ENCODE results near the gene SSC5D.

The SSC5D gene

GRCh38 chr19:55466241-55466614 is 22.0 kb upstream of the SSC5D start:
- no peak overlapping the region for H3K4me3 ChIP-seq (ENCODE audit: low read depth, low read length)
- TF ChIP-seq, protein P1, sequence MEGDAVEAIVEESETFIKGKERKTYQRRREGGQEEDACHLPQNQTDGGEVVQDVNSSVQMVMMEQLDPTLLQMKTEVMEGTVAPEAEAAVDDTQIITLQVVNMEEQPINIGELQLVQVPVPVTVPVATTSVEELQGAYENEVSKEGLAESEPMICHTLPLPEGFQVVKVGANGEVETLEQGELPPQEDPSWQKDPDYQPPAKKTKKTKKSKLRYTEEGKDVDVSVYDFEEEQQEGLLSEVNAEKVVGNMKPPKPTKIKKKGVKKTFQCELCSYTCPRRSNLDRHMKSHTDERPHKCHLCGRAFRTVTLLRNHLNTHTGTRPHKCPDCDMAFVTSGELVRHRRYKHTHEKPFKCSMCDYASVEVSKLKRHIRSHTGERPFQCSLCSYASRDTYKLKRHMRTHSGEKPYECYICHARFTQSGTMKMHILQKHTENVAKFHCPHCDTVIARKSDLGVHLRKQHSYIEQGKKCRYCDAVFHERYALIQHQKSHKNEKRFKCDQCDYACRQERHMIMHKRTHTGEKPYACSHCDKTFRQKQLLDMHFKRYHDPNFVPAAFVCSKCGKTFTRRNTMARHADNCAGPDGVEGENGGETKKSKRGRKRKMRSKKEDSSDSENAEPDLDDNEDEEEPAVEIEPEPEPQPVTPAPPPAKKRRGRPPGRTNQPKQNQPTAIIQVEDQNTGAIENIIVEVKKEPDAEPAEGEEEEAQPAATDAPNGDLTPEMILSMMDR (IDR thresholded peaks at IDR 0.05; ENCODE audit: low read depth, low read length, missing control alignments) = no peak

DNA sequence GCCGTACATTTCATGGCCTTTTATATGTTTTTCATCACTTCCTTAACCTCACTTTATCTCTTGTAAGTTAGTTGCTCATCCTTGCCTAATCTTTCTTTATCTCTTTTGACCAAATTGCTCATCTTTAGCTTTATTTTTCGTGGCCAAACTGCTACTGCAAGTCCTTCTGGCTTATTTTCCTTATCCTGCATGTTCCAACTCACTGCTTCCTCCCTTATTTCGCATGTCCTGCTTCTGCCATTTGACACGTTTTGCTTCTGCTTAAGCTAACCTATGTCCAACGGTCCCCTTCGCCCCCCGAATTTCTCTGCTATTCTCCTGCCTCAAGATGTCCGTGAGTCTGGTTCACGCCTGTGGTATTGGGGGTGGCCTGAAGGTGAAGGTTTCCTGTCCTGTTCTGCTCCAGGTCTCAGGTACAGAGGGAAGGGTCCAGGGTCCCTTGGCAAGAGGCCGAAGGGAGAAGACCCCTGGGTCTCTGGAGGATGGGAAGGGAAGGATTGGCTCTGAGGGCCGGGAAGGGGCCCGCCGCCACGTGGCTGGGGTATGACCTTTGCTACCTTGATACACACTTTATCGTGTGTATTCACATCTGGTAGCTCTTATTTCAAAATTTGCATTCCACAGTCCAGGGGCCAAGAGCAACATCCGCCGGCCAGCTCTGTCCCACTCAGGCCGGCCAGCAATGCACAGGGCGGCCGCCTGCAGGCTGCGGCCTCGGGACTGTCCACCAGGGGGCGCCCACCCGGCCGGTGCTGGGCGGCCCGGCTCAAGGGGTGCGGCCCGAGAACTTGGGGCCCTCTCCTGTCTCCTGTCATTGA is 20.8 kb upstream of the SSC5D start:
- DNase-seq (ENCODE audit: low read depth) = no peak
- no peak overlapping the region for H3K4me3 ChIP-seq (ENCODE audit: low read depth, low read length)
- TF ChIP-seq, protein P1 (IDR thresholded peaks at IDR 0.05; ENCODE audit: low read depth, low read length, missing control alignments) = peak; percentile 86

More at GRCh38 chr19:55466241-55466614, 22.0 kb upstream of the SSC5D start:
- no peak for DNase-seq (ENCODE audit: low read depth)

- no peak overlapping the region for H3K4me3 ChIP-seq (ENCODE audit: low read depth, low read length)
- TF ChIP-seq, protein P1 (IDR thresholded peaks at IDR 0.05; ENCODE audit: low read depth, low read length, missing control alignments) = no peak
- DNase-seq (ENCODE audit: low read depth) = no peak
Measured at GRCh38 chr19:55468054-55468393, 20.2 kb upstream of the SSC5D start.

DNA sequence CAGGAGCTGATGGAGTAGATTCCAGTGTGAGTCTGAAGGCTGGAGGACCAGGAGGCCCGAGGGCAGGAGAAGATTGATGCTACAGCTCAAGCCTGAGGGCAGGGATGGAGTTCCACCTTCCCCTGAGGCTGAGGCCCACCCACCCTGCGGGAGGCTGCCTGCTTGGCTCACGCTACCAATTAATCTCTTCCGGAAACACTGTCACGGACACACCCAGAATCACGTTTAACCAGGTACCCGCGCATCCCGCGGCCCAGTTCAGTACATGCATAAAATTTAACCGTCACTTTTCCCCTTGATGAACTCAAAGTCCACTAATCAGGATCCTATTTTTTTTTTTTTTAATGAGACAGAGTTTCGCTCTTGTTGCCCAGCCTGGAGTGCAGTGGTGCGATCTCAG is 17.0 kb upstream of the SSC5D start:
- DNase-seq (ENCODE audit: low read depth) = no peak
- TF ChIP-seq, protein P1 (IDR thresholded peaks at IDR 0.05; ENCODE audit: low read depth, low read length, missing control alignments) = no peak
- no peak overlapping the region for H3K4me3 ChIP-seq (ENCODE audit: low read depth, low read length)

- DNase-seq (ENCODE audit: low read depth) = no peak
- TF ChIP-seq, protein P1 (IDR thresholded peaks at IDR 0.05; ENCODE audit: low read depth, low read length, missing control alignments) = no peak
- no peak overlapping the region for H3K4me3 ChIP-seq (ENCODE audit: low read depth, low read length)
Measured at GRCh38 chr19:55472463-55472862, 15.8 kb upstream of the SSC5D start.

DNA sequence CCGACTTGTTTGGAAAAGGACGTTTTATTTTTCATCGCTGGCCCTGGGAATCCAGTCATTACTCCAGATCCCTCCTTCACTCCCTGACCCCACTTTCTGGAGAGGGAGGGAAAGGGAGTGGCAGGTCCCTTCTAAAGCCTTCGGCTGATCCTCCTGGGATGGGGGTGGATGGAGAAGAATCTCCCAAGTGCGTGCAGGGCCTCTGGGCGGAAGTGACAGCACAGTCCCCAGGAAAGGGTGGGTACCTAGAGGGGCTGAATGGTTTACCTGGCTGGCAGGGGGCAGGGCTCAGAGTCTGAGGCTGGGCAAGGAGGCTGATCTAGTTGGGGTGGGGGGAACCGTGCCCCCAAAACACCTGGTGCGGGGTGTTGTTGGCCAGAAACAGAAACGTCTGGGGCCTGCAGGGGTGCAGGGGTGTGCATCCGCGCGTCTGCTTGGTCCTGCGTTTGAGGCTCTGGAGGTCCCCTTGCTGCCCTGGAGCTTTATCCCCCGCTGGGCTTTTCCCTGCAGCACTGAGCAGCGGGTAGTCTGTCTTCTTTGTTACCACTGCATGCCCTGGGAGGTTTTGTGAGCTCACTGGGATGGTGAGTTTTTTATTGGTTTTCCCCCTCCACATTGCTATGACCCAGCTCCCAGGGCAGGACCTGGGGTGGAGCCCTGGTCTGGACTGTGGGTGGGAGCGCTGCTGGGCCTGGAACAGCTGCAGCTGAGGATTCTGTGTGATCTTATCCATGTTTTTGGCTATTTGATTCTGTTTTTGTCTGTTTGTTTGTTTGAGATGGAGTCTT is 14.8 kb upstream of the SSC5D start:
- TF ChIP-seq, protein P1 (IDR thresholded peaks at IDR 0.05; ENCODE audit: low read depth, low read length, missing control alignments) = no peak
- no peak for DNase-seq (ENCODE audit: low read depth)
- H3K4me3 ChIP-seq (ENCODE audit: low read depth, low read length) = no peak overlapping the region

Measured in GM12864 (cell line).